ENCODE results near the gene SLC7A6.

SLC7A6 gene

GRCh38 chr16:68344252-68344651, 79.9 kb downstream of the SLC7A6 start:
- H3K4me2 ChIP-seq (ENCODE audit: low read length), result no peak overlapping the region
- peaks cover 48% of the 10 kb centered on the region for H3K36me3 ChIP-seq (replicated peaks; ENCODE audit: low read depth, low read length)

GRCh38 chr16:68345351-68345810, 81.1 kb downstream of the SLC7A6 start:
- no peak overlapping the region for H3K4me2 ChIP-seq (ENCODE audit: low read length)
- H3K4me1 ChIP-seq (ENCODE audit: low read length), result no peaks in the 10 kb centered on the region
- H3K36me3 ChIP-seq (replicated peaks; ENCODE audit: low read depth, low read length), result peaks cover 48% of the 10 kb centered on the region

More at GRCh38 chr16:68344252-68344651, 79.9 kb downstream of the SLC7A6 start:
- no peaks in the 10 kb centered on the region for H3K27me3 ChIP-seq (ENCODE audit: low read depth, low read length)
- no peak overlapping the region for H3K27ac ChIP-seq (ENCODE audit: low read length)
- no peak overlapping the region for H2AFZ ChIP-seq (ENCODE audit: low read depth, low read length)
- no peak overlapping the region for H3K4me3 ChIP-seq (ENCODE audit: low read length)
- no peaks in the 10 kb centered on the region for H3K9me3 ChIP-seq (ENCODE audit: insufficient read depth, low read length)
- H3K79me2 ChIP-seq (ENCODE audit: low read length), result no peaks in the 10 kb centered on the region
- TF ChIP-seq CTCF (IDR thresholded peaks at IDR 0.05; ENCODE audit: low read depth, low read length) (no peak), EZH2phosphoT487 (IDR thresholded peaks at IDR 0.05; ENCODE audit: low read depth) (no peak)
- H3K9ac ChIP-seq (ENCODE audit: low read length), result no peak overlapping the region
- H3K4me1 ChIP-seq (ENCODE audit: low read length), result no peaks in the 10 kb centered on the region
- no peaks in the 10 kb centered on the region for H4K20me1 ChIP-seq (ENCODE audit: insufficient read depth, low read length)

GRCh38 chr16:68345958-68346635, 81.8 kb downstream of the SLC7A6 start:
- no peaks in the 10 kb centered on the region for H3K9me3 ChIP-seq (ENCODE audit: insufficient read depth, low read length)
- H3K9ac ChIP-seq (ENCODE audit: low read length), result no peak overlapping the region
- H3K4me3 ChIP-seq (ENCODE audit: low read length), result no peak overlapping the region
- no peak overlapping the region for H3K27ac ChIP-seq (ENCODE audit: low read length)
- TF ChIP-seq EZH2phosphoT487 (IDR thresholded peaks at IDR 0.05; ENCODE audit: low read depth) (no peak), CTCF (IDR thresholded peaks at IDR 0.05; ENCODE audit: low read depth, low read length) (no peak)
- H3K4me2 ChIP-seq (ENCODE audit: low read length), result no peak overlapping the region
- peaks cover 41% of the 10 kb centered on the region for H3K36me3 ChIP-seq (replicated peaks; ENCODE audit: low read depth, low read length)
- no peak overlapping the region for H2AFZ ChIP-seq (ENCODE audit: low read depth, low read length)
- H4K20me1 ChIP-seq (ENCODE audit: insufficient read depth, low read length), result no peaks in the 10 kb centered on the region
- no peaks in the 10 kb centered on the region for H3K27me3 ChIP-seq (ENCODE audit: low read depth, low read length)
- no peaks in the 10 kb centered on the region for H3K4me1 ChIP-seq (ENCODE audit: low read length)
- H3K79me2 ChIP-seq (ENCODE audit: low read length), result no peaks in the 10 kb centered on the region

More at GRCh38 chr16:68345351-68345810, 81.1 kb downstream of the SLC7A6 start:
- no peaks in the 10 kb centered on the region for H3K27me3 ChIP-seq (ENCODE audit: low read depth, low read length)
- no peak overlapping the region for H3K4me3 ChIP-seq (ENCODE audit: low read length)
- H4K20me1 ChIP-seq (ENCODE audit: insufficient read depth, low read length), result no peaks in the 10 kb centered on the region
- no peaks in the 10 kb centered on the region for H3K79me2 ChIP-seq (ENCODE audit: low read length)
- H3K9ac ChIP-seq (ENCODE audit: low read length), result no peak overlapping the region
- no peak overlapping the region for H3K27ac ChIP-seq (ENCODE audit: low read length)
- TF ChIP-seq CTCF (IDR thresholded peaks at IDR 0.05; ENCODE audit: low read depth, low read length) (no peak), EZH2phosphoT487 (IDR thresholded peaks at IDR 0.05; ENCODE audit: low read depth) (no peak)
- no peaks in the 10 kb centered on the region for H3K9me3 ChIP-seq (ENCODE audit: insufficient read depth, low read length)
- no peak overlapping the region for H2AFZ ChIP-seq (ENCODE audit: low read depth, low read length)

GRCh38 chr16:68346892-68347480, 82.7 kb downstream of the SLC7A6 start:
- Histone ChIP-seq H2AFZ (ENCODE audit: low read depth, low read length) (no peak overlapping the region), H3K4me2 (ENCODE audit: low read length) (no peak overlapping the region), H4K20me1 (ENCODE audit: insufficient read depth, low read length) (no peaks in the 10 kb centered on the region), H3K9ac (ENCODE audit: low read length) (no peak overlapping the region), H3K9me3 (ENCODE audit: insufficient read depth, low read length) (no peaks in the 10 kb centered on the region), H3K4me3 (ENCODE audit: low read length) (no peak overlapping the region), H3K27ac (ENCODE audit: low read length) (no peak overlapping the region), H3K27me3 (ENCODE audit: low read depth, low read length) (no peaks in the 10 kb centered on the region), H3K36me3 (replicated peaks; ENCODE audit: low read depth, low read length) (peaks cover 40% of the 10 kb centered on the region), H3K79me2 (ENCODE audit: low read length) (no peaks in the 10 kb centered on the region), H3K4me1 (ENCODE audit: low read length) (no peaks in the 10 kb centered on the region)
- TF ChIP-seq EZH2phosphoT487 (IDR thresholded peaks at IDR 0.05; ENCODE audit: low read depth) (no peak), CTCF (IDR thresholded peaks at IDR 0.05; ENCODE audit: low read depth, low read length) (no peak)
